SW480 (cell line): ENCODE measurements around the gene NFIC.
"Not testable (repeated sequence)": the region's sequence is repeated elsewhere in the genome, so short reads cannot be mapped to it uniquely, and the experiment has no call there.

ENCODE experiments used
- DNase-seq: peaks from one replicate; pipeline ENCODE4 v3.0.0-alpha.2; 2016; ENCODE audit warnings: low spot score

Gene NFIC

GRCh38 chr19:3336680-3337523, 29.5 kb upstream of the NFIC start:
- DNase-seq = no peak

GRCh38 chr19:3338541-3339181, 27.7 kb upstream of the NFIC start:
- no peak for DNase-seq

- no peak for DNase-seq
These were observed 26.0 kb upstream of the NFIC start for GRCh38 chr19:3340340-3340739.

- DNase-seq = no peak
These were observed 24.1 kb upstream of the NFIC start for GRCh38 chr19:3342246-3342645.

- not testable (repeated sequence) for DNase-seq
These were observed 23.4 kb upstream of the NFIC start for GRCh38 chr19:3342962-3343361.

DNA sequence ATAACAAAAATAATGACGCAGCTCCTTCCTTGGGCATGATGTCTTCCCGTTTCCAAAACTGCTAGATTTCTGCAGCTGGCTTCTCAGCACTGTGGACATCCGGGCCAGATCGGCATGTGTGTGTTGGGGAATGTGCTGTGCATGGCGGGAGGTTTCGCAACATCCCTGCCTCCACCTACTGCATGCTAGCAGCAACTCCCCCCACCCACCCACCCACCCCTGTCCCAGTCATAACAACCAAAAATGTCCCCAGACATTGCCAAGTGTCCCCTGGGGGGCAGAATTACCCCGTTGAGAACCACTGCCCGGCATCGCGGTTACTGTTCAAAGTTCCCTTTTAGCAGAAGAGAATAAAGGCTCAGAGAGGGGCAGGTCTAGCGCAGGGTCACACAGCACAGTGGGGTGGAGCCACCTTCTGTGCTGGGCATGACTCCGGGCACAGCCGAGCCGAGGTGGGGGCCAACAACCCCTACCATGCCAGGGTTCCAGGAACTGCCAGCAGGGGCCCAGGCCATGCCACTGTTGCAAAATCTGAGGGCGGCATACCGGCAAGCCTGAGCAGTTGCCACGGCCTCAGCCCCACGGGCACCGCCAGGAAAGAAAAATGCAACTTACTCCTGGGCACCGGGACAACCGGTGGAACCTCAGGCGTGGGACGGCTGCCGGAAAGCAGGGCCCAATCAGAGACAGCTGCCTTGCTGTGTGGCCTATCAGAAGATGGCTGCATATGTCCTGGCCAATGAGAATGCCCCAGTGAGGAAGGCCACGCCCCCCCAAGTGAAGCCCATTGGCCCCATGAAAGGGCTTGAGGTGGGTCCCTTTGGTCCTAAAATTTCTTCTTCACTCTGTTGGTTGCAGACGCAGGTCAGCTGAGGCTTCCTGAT, 22.5 kb upstream of the NFIC start:
- DNase-seq = peak; percentile 80

GRCh38 chr19:3344608-3345598, 21.5 kb upstream of the NFIC start:
- DNase-seq = no peak

DNA sequence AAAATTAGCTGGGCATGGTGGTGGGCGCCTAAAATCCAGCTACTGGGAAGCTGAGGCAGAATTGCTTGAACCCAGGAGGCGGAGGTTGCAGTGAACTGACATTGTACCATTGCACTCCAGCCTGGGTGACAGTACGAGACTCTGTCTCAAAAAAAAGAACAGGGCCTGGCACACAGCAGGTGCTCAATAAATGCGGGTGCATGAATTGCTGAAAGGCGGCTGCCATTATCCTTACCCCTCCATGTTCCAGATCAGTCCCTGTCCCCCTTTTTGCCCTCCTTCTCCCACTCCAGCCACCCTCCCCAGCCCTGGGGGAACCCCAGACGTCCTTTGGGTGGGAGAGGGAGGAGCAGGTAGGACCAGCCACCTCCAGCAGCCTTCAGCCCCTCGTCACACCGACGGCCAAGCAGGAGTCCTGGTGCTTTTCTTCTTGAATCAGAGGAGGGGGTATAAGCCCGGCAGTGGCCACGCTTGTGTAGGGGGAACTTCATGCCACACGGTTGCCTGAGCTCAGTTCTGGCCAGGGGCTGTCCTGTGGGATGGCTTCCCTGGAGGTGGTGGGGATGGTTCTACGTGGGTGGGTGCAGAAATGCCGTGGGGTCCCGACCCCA, 20.4 kb upstream of the NFIC start:
- no peak for DNase-seq

GRCh38 chr19:3346677-3347353, 19.6 kb upstream of the NFIC start:
- DNase-seq = no peak

GRCh38 chr19:3348042-3348441, 18.3 kb upstream of the NFIC start:
- DNase-seq = no peak

DNA sequence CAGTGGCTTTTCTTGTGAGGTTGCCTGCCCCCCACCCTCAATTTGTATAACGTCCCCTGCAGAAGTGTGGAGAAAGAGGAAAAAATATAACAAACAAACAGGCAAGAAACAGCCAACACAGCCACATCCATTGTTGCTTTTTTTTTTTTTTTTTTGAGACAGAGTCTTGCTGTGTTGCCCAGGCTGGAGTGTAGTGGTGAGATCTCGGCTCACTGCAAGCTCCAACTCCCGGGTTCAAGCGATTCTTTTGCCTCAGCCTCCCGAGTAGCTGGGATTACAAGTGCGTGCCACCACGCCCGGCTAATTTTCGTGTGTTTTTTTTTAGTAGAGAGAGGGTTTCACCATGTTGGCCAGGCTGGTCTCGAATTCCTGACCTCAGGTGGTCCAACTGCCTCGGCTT, 17.9 kb upstream of the NFIC start:
- not testable (repeated sequence) for DNase-seq

- DNase-seq = no peak
These were observed 16.2 kb upstream of the NFIC start for GRCh38 chr19:3350014-3350663.

DNA sequence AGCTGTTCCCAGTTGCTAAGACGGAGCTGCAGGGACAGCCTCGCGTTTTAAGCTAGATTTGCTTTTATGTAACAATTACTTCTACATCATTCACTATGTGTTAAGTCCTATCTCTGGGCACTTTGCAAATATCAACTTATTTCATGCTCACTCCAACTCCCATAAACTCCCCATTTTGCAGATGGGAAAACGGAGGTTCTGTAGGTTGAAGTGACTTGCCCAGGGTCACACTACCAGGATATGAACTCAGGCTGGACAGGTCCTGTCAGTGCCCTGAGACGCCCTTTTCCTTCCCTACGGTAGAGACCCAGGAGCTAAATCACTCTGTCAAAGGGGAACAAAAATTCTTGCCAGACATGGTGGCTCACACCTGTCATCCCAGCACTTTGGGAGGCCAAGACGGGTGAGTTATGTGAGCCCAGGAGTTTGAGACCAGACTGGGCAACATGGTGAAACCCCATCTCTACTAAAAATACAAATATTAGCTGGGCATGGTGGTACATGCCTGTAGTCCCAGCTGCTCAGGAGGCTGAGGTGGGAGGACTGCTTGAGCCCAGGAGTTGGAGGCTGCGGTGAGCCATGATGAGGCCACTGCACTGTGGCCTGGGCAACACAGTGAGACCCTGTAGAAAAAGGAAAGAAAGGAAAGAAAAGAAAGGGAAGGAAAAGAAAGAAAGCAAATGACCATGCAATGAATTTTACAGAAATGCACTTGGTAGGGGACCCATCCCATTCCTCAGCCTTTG, 14.5 kb upstream of the NFIC start:
- DNase-seq = no peak

- DNase-seq = no peak
These were observed 12.9 kb upstream of the NFIC start for GRCh38 chr19:3353493-3353892.

GRCh38 chr19:3356805-3357204, 9.6 kb upstream of the NFIC start:
- no peak for DNase-seq

DNA sequence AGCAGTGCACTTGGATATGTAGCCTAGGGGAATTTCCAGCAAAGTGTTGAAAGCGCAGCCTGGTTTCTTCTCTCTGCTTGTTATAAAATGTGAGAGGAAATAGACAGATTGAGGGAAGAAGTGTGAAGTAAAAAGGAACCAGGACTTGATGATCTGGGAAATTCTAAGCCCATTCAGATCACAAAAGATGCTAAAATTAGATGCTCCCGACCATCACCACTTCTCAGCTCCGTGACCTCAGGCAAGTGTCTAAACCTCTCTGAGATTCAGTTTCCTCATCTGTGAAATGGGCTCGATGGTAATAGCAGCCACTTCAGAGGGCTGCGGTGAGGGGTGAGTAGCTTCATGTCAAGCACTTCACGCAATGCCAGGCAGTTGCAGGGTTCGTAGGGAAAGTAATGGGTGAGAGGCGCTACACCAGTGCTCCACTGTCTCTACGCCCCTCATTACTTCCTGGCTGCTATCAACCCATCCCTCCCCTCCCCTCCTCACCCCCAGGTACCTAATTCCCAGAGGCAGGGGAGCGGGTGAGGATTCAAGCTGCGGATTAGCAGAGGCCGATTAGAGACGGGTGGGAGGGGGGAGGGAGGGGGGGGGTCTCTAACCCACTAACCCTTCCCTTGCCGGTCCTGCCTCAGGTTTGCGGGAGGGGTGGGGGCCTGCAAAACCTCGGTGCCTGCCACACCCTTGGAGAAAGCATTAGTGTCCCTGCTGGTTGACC, 9.0 kb upstream of the NFIC start:
- DNase-seq = no peak

DNA sequence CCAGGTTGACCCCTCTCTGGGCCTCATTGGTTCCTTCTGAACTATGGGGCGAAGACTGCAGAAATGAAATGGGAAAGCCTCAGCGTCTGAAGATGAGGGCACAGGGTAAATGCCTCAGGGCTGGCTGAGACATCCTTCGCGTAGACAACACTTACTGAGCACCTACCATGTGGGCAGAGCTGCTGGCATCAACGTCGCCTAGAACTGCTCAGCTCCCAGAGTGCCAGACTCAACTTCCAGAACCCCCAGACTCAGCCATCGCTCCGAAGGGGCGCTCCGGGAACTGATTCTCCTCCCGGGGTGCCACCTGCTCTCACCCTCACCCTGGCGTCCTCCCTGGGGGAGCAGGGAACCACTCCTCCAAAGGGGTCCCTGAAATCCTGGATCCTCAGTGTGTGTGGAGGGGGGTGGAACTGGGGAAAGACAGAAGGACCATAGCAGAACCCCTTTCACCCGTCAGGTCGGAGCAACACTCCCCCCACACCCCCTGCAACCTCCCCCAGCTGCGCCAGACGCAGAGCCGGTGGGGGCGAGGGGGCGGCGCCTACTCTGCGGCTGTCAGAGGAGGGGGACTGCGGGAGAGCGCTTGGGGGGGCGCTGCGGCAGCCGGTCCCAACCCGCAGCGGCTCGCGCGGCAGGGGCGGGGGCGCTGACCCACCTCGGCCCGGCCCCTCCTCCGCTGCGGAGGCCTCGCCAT, 8.2 kb upstream of the NFIC start:
- DNase-seq = no peak

GRCh38 chr19:3358689-3359014, 7.7 kb upstream of the NFIC start:
- DNase-seq = no peak
